NCI-H2196 treated with DMSO at 0.1 percent for 48 hours (cell line): ENCODE results near the gene CAMKV.
"Not testable (repeated sequence)": the region's sequence is repeated elsewhere in the genome, so short reads cannot be mapped to it uniquely, and the experiment has no call there.

Experiments used
- DNase-seq: peaks from one replicate; lab custom pipeline; 2025; ENCODE audit not compliant: unreplicated experiment; lab: John Stamatoyannopoulos, UW

CAMKV gene, protein sequence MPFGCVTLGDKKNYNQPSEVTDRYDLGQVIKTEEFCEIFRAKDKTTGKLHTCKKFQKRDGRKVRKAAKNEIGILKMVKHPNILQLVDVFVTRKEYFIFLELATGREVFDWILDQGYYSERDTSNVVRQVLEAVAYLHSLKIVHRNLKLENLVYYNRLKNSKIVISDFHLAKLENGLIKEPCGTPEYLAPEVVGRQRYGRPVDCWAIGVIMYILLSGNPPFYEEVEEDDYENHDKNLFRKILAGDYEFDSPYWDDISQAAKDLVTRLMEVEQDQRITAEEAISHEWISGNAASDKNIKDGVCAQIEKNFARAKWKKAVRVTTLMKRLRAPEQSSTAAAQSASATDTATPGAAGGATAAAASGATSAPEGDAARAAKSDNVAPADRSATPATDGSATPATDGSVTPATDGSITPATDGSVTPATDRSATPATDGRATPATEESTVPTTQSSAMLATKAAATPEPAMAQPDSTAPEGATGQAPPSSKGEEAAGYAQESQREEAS

GRCh38 chr3:49869525-49870126 is at the start of gene CAMKV:
TSS of gene CAMKV (minus strand) at chr3:49869906. CDS start at chr3:49862388, 7,518 bp downstream.
- DNase-seq: no peak

- DNase-seq: not testable (repeated sequence)
Observed at GRCh38 chr3:49917806-49918590, 48.3 kb upstream of the CAMKV start.

- DNase-seq: no peak
Observed at GRCh38 chr3:49916686-49917085, 47.0 kb upstream of the CAMKV start.

DNA sequence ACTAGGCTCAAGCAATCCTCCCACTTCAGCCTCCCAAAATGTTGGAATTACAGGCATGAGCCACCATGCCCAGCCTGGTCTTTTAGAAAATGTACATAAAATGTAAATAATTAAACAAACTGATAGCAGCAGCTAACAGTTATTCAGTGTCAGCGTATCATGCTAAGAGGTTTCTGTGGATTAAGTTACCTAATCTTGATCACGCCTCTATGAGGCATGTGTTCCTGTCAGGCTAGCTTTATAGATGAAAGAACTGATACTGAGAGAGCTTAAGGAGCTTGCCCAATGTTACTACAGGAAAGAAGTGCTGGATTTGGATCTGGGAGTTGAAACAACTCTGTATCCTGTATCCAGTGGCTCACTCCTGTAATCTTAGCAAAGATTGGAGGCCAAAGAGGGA is 45.2 kb upstream of the CAMKV start:
- no peak for DNase-seq

DNA sequence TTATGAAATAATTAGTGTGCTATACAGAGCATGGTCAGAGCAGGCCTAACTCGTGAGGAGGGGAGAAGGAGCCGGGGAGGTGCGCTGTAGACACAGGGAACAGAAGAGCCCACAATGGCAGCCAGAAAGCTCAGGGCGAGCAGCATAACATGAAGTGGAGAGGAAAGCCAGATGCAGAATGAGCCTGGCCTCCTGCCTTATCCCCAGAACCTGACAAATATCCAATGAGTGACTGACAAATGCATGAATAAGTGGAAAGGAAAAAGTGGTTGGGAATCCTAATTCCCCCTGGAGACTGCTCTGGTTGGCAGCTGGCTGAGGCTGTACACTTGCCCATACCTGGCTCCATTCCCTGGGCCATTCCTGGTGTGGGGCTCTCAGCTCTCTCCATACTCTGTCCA is 43.2 kb upstream of the CAMKV start:
- no peak for DNase-seq

DNA sequence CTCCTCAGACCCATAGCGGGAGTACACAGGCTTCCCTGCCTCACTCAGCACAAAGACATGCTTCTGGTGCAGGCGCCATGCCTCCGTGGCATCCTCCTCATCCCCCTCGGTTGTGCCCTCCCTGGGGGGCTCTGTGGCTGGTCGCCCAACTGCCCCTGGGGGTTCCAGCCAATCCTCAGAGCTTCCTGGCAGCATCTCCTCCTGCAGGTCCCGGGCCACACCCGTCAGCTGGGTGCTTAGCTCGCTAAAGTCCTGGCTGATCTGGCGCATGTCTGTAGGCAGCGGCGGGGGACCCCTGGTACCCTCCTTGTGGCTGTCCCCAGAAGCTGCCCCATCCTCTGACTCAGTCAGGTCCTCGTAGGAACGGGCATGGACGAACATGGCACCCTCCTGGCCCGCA is 41.9 kb upstream of the CAMKV start:
- no peak for DNase-seq

DNA sequence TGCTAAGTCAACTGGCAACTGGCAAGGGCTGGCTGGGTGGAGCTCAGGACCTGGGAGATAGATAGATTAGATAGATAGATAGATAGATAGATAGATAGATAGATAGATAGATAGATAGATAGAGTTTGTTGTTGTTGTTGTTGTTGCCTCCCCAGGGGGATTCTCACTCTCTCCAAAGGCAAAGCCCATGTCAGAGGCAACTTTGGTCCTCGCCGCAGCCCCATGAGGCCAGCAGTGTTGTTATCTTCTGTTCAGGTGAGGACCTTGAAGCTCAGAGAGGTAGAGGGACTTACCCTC is 41.4 kb upstream of the CAMKV start:
- DNase-seq: no peak

DNA sequence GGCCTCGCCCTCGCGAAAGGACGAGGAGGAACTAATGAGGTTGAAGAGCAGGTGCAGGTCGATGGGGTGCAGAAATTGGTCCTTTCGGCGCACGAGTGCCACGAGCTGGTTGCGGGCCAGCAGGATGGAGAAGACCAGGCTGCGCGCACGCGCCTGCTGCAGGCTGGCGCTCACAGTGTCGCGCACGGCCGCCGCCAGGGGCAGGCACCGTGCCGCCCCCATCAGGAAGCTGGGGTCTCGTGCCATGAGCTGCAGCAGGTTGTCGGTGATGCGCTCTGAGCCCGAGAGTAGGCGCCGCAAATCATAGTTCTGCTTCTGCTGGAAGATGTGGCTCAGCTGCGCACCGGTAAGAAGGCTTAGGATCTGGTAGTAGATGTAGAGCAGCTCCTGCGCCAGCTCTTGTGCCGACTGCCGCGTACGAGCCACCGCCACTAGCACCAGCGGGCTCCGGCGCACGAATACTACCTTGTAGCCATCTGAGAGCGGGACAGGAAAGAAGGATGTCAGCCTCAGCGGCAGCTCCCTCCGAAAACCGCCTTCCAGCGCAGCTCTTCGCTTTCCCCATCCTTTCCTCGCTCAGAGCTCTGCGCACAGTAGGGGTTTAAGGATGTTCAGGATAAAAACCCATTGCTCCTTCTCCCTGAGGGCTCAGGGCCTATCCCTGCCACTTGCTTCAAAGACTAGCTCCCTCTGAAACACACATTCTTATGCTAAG is 40.9 kb upstream of the CAMKV start:
- DNase-seq: no peak

GRCh38 chr3:49908373-49909199 is 38.9 kb upstream of the CAMKV start:
- no peak for DNase-seq

- DNase-seq: no peak
Observed at GRCh38 chr3:49906073-49906743, 36.5 kb upstream of the CAMKV start.

GRCh38 chr3:49904448-49904847 is 34.7 kb upstream of the CAMKV start:
- DNase-seq: not testable (repeated sequence)

DNA sequence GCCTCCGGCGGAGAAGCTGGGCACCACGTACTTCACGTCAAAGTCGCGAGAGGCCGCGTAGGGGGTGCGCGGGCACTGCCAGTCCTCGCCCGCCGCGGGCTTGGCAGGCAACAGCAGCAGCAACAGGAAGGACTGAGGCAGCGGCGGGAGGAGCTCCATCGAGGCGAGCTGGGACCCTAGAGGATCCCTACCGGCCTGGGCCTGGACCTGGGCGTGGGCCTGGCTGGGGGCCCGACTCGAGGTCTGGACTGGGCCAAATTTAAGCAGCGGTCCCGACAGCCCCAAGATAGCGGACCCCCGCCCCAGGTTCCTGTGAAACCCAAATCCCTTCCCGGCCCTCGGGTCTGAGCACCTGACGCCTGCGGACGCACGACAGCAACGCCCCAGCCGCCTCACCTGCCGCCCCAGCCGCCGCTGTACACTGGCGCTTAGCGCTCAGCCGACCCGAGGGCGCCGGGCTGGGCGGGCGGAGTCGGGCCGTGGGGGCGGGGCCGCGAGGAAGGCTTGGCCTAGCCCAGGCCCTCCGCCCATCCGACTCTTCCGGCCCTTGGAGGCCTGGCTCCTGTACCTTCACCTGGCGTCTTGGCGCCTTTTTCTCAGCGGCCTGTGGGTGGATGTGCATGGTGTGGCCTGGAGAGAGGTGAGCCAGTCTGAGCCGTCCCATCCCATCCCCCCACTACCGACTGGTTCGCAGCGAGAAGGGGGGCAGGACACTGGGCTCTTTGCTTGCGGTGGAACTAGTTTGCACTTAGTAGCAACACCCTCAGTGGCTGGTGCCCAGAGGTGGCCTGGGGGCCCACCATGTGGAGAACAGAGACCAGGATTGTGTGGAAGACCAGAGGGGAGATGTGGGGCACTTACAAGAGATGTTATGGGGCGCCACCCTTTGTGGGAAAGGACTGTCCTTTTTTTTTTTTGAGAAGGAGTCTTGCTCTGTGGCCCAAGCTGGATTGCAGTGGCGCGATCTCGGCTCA is 34.0 kb upstream of the CAMKV start, which contains the start of gene MST1R:
Gene MST1R (minus strand): TSS at position 423 of the 974 bp plus-strand sequence. CDS start 264 bp downstream, at position 159.
- peak; percentile 87 for DNase-seq

DNA sequence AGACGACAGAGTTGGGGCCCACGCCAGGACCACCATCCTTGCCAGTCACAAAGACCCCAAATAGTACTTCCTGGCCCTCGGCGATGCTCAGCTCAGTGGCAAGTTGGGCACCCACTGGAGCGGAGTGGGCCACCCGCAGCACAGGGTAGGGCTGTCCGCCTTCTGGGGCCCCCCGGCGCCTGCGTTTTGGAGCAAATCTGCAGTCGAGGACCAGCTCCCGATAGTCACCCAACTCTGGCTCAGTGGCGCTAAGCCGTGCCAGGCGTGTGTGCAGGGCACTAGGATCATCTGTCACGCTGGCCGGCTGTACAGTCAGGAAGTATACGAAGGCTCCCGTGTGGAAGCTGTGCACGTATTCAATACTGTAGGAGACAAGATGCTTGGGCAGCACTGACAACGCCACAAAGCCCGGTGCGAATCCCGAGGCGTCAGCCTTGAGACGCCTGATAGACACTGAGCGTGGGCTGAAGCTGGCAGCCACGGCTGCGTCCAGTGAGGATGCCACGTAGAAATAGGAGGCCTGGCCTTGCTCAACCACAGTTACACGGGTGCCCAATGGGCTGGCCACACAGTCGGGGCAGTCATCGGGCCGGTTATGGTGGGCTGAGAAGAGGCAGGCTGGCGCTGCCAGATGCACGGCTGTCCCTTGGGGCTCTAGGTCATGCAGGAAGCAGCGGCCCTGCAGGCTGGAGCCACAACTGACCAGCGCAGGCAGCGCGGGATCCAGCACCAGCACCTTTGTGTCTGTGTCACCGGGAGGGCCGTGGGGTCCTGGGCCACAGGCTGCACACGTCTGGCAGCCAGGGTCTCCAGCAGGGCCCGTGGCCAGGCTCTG is 33.0 kb upstream of the CAMKV start:
- no peak for DNase-seq

DNA sequence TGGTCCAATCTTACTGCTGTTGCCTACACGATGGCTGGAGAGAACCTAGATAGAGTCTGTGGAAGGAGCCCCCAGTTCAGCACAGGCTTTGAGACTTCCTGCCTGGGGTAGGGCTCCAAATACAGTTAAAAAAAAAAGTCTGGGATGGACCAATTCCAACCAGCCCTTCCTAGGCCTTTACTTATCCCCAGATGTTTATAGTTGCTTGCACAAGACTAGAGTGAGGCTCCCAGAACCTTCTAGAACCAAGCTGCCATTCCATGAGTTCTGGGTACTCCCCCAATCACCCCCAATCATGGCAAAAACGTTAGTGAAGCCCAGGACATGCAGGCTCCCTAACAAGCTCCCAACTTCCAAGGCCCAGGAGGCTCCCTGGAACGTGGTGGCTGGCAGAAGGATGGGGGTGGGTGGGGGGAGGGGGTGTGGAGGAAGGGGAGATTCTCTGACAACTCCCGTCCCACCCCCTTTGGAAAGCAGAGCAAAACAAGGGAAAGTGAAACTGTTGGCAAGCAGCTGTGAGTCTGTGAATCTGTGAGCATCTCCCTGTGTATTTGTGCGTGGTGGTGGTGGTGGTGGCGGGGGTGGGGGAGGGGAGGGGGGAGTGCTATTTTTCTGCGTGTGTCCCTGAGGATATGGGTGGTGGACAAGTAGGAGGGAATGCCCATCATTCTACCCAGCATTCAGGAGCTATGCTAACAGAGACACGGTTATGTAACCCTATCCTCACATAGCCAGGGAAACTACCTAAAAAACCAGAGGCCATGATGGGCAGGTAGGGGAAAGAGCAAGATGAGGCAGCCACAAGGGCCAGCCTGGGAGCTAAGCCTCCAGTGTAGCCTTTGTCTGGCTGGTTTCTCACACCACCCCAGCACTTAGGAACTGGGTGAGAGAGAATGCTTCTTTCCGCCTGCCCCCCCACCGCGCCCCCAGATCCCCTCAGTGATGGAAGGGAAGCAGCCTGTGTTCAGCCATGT is 31.9 kb upstream of the CAMKV start:
- DNase-seq: no peak

- DNase-seq: peak; percentile 38
Observed at GRCh38 chr3:49900491-49901153, 30.9 kb upstream of the CAMKV start.

- no peak for DNase-seq
Observed at GRCh38 chr3:49899815-49900214, 30.1 kb upstream of the CAMKV start.
